GM12874 (cell line): ENCODE measurements around the gene TNFAIP8.

Experiments used
- CTCF ChIP-seq: IDR thresholded peaks from 2 replicates; pipeline ENCODE4 v1.5.1; 2011; ENCODE audit warnings: low read depth, mild to moderate bottlenecking, control low read depth, low read length, moderate library complexity; ENCODE audit not compliant: insufficient read depth

Gene TNFAIP8

DNA sequence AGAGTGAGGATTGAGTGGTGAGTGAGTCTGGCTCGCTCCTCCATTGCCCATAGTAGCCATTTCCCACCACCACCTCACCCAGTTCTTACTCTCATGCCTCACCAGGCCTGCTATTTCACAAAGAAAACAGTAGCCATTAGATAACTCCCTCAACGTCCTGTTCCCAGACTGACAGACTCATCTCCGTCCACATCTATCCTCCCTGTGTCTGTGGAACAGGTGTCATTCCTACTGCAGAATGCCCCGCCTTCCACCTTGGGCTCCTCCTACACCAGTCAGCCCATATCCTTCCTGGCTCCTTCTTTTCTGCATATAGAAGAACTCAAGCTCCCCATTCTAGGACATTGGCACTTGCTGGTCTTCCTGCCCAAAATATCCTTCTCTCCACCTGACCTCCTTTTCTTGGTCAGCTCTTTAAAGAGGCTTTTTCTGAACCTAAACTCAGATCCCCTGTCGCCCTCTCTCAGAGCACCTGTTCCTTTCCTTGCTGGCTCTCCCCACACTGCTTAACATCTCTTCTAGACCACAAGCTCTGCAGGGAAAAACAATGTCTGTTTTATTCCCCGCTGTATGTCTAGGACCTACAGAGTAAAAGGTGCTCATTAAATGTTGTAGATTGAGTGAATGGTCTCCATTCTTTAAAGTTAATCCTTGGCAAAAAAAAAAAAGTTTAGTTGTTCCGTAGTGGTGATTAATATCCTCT lies 3.2 kb downstream of the TNFAIP8 start:
- no peak for TF ChIP-seq CTCF

- TF ChIP-seq CTCF: no peak
Measured at GRCh38 chr5:119359737-119360413, 4.1 kb downstream of the TNFAIP8 start.

- TF ChIP-seq CTCF: no peak
Measured at GRCh38 chr5:119360905-119361593, 5.2 kb downstream of the TNFAIP8 start.

DNA sequence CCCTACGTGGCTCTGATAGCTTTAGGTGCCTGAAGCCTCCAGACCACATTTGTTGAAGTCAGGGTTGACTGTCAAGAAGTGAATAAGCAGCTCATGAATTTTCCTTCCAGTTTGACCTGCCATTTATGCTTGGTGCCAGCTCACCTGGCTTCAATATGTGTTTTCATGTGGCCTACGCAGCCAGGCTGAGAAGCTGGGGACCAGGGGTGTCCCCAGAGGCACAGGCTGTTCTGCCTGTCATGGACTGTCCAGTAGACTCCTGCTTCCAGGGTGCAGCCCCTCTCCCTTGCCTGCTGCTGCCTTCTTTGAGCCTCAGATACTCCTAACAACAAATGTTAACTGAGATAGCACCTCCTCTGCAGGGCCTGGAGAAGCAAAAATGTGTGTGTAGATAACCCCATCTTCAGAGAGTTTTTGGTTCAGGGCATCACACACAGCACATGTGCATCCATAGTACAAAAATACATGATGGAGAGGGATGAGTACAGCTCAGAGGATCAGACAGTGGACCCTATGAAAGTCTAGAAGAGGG lies 5.8 kb downstream of the TNFAIP8 start:
- no peak for TF ChIP-seq CTCF

GRCh38 chr5:119362714-119363113 lies 6.9 kb downstream of the TNFAIP8 start:
- no peak for TF ChIP-seq CTCF

DNA sequence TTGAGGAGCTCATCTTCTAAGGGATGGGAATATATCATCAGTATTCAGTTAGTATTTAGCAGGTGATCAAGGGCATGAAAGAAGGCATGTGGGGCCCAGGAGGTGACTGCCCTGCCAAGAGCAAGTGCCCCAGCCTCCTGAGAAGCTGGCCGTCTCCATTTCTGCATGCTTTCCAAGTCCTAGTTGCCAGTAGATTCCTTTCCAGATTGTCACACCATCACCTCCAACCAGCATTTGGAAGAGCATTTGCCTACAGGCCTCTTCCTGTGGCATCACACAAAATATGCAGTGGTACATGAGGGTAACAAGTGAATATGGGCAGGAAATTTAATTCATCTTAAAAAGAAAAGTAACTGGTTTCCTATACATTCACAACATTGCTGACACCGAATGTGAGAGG lies 7.5 kb downstream of the TNFAIP8 start:
- TF ChIP-seq CTCF: no peak

DNA sequence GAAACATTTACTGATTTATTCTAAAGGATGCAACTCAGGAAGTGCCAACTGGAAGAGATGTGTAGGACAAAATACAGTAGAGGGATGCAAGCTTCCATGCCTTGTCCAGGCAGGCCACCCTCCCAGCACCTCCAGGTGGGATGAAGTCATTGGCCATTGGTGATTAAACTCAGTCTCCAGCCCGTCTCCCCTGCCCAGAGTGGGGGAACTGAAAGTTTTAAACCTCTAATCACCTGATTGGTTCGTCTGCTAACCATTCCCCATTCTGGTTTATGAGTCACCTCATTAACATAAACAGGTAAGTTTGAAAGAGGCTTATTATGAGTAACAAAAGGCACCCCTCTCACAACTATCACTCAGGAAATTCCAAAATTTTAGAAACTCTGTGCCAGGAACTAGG lies 8.1 kb downstream of the TNFAIP8 start:
- no peak for TF ChIP-seq CTCF
